Measurements from ENCODE around the gene SLC19A1. TPM values are rescaled to one million over a fixed set of nuclear protein-coding genes. Genes with fewer than 3 reads are reported as not detected.

SLC19A1 gene
- polyA plus RNA-seq, 1 experiment = 8.1 TPM

- Histone ChIP-seq H3K36me3 (ENCODE audit: control insufficient read depth, insufficient read depth, low read length) (no peaks in the 10 kb centered on the region; the same call in none of the 2 replicates), H3K27me3 (ENCODE audit: control insufficient read depth, insufficient read depth, low read length) (no peaks in the 10 kb centered on the region), H3K4me3 (ENCODE audit: low read depth, low read length) (no peak overlapping the region)
- TF ChIP-seq CTCF (IDR thresholded peaks at IDR 0.05; ENCODE audit: insufficient read depth, low read depth, low read length) = no peak
- ChIA-PET POLR2A (no interaction called here), CTCF (no interaction called here)
- DNase-seq (ENCODE audit: low read depth) = no peak
Observed at GRCh38 chr21:45535341-45536081, 6.7 kb downstream of the SLC19A1 start.

- TF ChIP-seq CTCF (IDR thresholded peaks at IDR 0.05; ENCODE audit: insufficient read depth, low read depth, low read length) = no peak
- no peak for DNase-seq (ENCODE audit: low read depth)
- Histone ChIP-seq H3K27me3 (ENCODE audit: control insufficient read depth, insufficient read depth, low read length) (no peaks in the 10 kb centered on the region), H3K4me3 (ENCODE audit: low read depth, low read length) (no peak overlapping the region), H3K36me3 (ENCODE audit: control insufficient read depth, insufficient read depth, low read length) (peaks cover 1% of the 10 kb centered on the region)
- CTCF ChIA-PET = no interaction called here
- POLR2A ChIA-PET = no interaction called here
Observed at GRCh38 chr21:45534636-45535331, 7.5 kb downstream of the SLC19A1 start.

GRCh38 chr21:45533846-45534635 is 8.2 kb downstream of the SLC19A1 start:
- TF ChIP-seq CTCF (IDR thresholded peaks at IDR 0.05; ENCODE audit: insufficient read depth, low read depth, low read length) = no peak
- POLR2A ChIA-PET = no interaction called here
- Histone ChIP-seq H3K36me3 (ENCODE audit: control insufficient read depth, insufficient read depth, low read length) (peaks cover 3% of the 10 kb centered on the region), H3K27me3 (ENCODE audit: control insufficient read depth, insufficient read depth, low read length) (no peaks in the 10 kb centered on the region), H3K4me3 (ENCODE audit: low read depth, low read length) (no peak overlapping the region)
- no peak for DNase-seq (ENCODE audit: low read depth)
- CTCF ChIA-PET = no interaction called here

GRCh38 chr21:45533361-45533845 is 8.8 kb downstream of the SLC19A1 start:
- H3K36me3 ChIP-seq (ENCODE audit: control insufficient read depth, insufficient read depth, low read length) = peaks cover 3% of the 10 kb centered on the region
- ChIA-PET CTCF (interaction anchor here (1.0 kb wide), 1 partner anchor 63 kb away, joined by 3 read pairs; no protein-coding TSS in a partner anchor), POLR2A (no interaction called here)
- no peaks in the 10 kb centered on the region for H3K27me3 ChIP-seq (ENCODE audit: control insufficient read depth, insufficient read depth, low read length)
- no peak overlapping the region for H3K4me3 ChIP-seq (ENCODE audit: low read depth, low read length)
- no peak for DNase-seq (ENCODE audit: low read depth)
- TF ChIP-seq CTCF (IDR thresholded peaks at IDR 0.05; ENCODE audit: insufficient read depth, low read depth, low read length) = no peak

All from BJ (cell line).